H9 (cell line): ENCODE data around the gene CLEC16A. TPM values are rescaled to one million over a fixed set of nuclear protein-coding genes. Genes with fewer than 3 reads are reported as not detected.
A peak's percentile ranks its signal among the peaks of the same experiment; 100 is the strongest.

Experiments used
- DNase-seq: peaks from one replicate; pipeline ENCODE4 v3.0.0-alpha.2; 2017
- H2AFZ ChIP-seq: one replicate; pipeline ENCODE4 v1.6.1; 2013; ENCODE audit warnings: mild to moderate bottlenecking, low read length, control low read depth, moderate library complexity
- H2AK5ac ChIP-seq: 2 replicates; pipeline ENCODE4 v1.6.1; 2013; ENCODE audit warnings: low read length, control low read depth, mixed read lengths; ENCODE audit not compliant: insufficient read length
- H2BK120ac ChIP-seq: one replicate; pipeline ENCODE4 v1.6.1; 2013; ENCODE audit warnings: low read depth, mild to moderate bottlenecking, low read length, control low read depth, inconsistent platforms; ENCODE audit not compliant: poor library complexity, severe bottlenecking
- H2BK12ac ChIP-seq: 2 replicates; pipeline ENCODE4 v1.6.1; 2013; ENCODE audit warnings: low read length, control low read depth, mixed read lengths, low read depth; ENCODE audit not compliant: insufficient read length
- H2BK15ac ChIP-seq: 2 replicates; pipeline ENCODE4 v1.6.1; 2013; ENCODE audit warnings: low read depth, low read length, control low read depth
- H2BK20ac ChIP-seq: one replicate; pipeline ENCODE4 v1.6.1; 2013; ENCODE audit warnings: low read depth, mild to moderate bottlenecking, low read length, control low read depth, inconsistent platforms; ENCODE audit not compliant: poor library complexity, severe bottlenecking
- H2BK5ac ChIP-seq: 2 replicates; pipeline ENCODE4 v1.6.1; 2013; ENCODE audit warnings: low read length, control low read depth, mixed read lengths; ENCODE audit not compliant: insufficient read length
- H3K14ac ChIP-seq: 2 replicates; pipeline ENCODE4 v1.6.1; 2013; ENCODE audit warnings: low read length, control low read depth; ENCODE audit not compliant: insufficient read depth
- H3K18ac ChIP-seq: 2 replicates; pipeline ENCODE4 v1.6.1; 2013; ENCODE audit warnings: low read depth, mild to moderate bottlenecking, mixed read lengths, low read length, control low read depth; ENCODE audit not compliant: insufficient read length
- H3K23ac ChIP-seq: 2 replicates; pipeline ENCODE4 v1.6.1; 2013; ENCODE audit warnings: low read length, control low read depth, mixed read lengths, low read depth; ENCODE audit not compliant: insufficient read length
- H3K23me2 ChIP-seq: 2 replicates; pipeline ENCODE4 v1.6.1; 2013; ENCODE audit warnings: low read depth, mild to moderate bottlenecking, mixed read lengths, low read length, control low read depth; ENCODE audit not compliant: insufficient read length, poor library complexity, severe bottlenecking
- H3K27ac ChIP-seq: 2 replicates; pipeline ENCODE4 v1.5.1; 2013; ENCODE audit warnings: low read length, control low read depth, mixed read lengths, low read depth; ENCODE audit not compliant: insufficient read length
- H3K27me3 ChIP-seq: 2 replicates; pipeline ENCODE4 v1.6.1; 2013; ENCODE audit warnings: low read length, control low read depth, inconsistent platforms; ENCODE audit not compliant: insufficient read depth
- H3K4ac ChIP-seq: 2 replicates; pipeline ENCODE4 v1.6.1; 2013; ENCODE audit warnings: low read depth, mild to moderate bottlenecking, control low read depth, inconsistent platforms, low read length, moderate library complexity
- H3K4me1 ChIP-seq: 2 replicates; pipeline ENCODE4 v1.6.1; 2013; ENCODE audit warnings: low read length, control low read depth, inconsistent platforms; ENCODE audit not compliant: insufficient read depth
- H3K4me2 ChIP-seq: 2 replicates; pipeline ENCODE4 v1.6.1; 2013; ENCODE audit warnings: low read length, control low read depth, mixed read lengths; ENCODE audit not compliant: insufficient read length, insufficient read depth
- H3K56ac ChIP-seq: 2 replicates; pipeline ENCODE4 v1.6.1; 2013; ENCODE audit warnings: low read depth, mild to moderate bottlenecking, mixed read lengths, low read length, control low read depth; ENCODE audit not compliant: insufficient read length
- H3K79me1 ChIP-seq: 2 replicates; pipeline ENCODE4 v1.6.1; 2013; ENCODE audit warnings: low read depth, mild to moderate bottlenecking, moderate library complexity, low read length, control low read depth, inconsistent platforms; ENCODE audit not compliant: insufficient read depth, poor library complexity, severe bottlenecking
- H3K79me2 ChIP-seq: 2 replicates; pipeline ENCODE4 v1.6.1; 2013; ENCODE audit warnings: low read length, control low read depth, inconsistent platforms; ENCODE audit not compliant: insufficient read depth
- H3K9ac ChIP-seq: 2 replicates; pipeline ENCODE4 v1.6.1; 2013; ENCODE audit warnings: low read length, control low read depth, mixed read lengths; ENCODE audit not compliant: insufficient read length; ENCODE audit errors: extremely low read depth
- H3K9me3 ChIP-seq: one replicate; pipeline ENCODE4 v1.6.1; 2013; ENCODE audit warnings: low read depth, low read length, inconsistent platforms; ENCODE audit not compliant: control insufficient read depth
- H3T11ph ChIP-seq: one replicate; pipeline ENCODE4 v1.6.1; 2013; ENCODE audit warnings: mild to moderate bottlenecking, low read length, control low read depth, inconsistent platforms
- H4K20me1 ChIP-seq: one replicate; pipeline ENCODE4 v1.6.1; 2013; ENCODE audit not compliant: control insufficient read depth, insufficient read length, insufficient read depth
- H4K5ac ChIP-seq: 2 replicates; pipeline ENCODE4 v1.6.1; 2013; ENCODE audit warnings: low read depth, mild to moderate bottlenecking, mixed read lengths, low read length, control low read depth; ENCODE audit not compliant: insufficient read length
- H4K8ac ChIP-seq: replicated peaks from 2 replicates; pipeline ENCODE4 v1.6.1; 2013; ENCODE audit warnings: low read length, control low read depth, mixed read lengths, low read depth; ENCODE audit not compliant: insufficient read length
- H4K91ac ChIP-seq: 2 replicates; pipeline ENCODE4 v1.6.1; 2013; ENCODE audit warnings: low read depth, mild to moderate bottlenecking, moderate library complexity, mixed read lengths, low read length, control low read depth; ENCODE audit not compliant: insufficient read length
- H3K27ac Mint-ChIP-seq, 3 experiments: 2 replicates in 2 of 3; 3 replicates in 1 of 3; pipeline ENCODE4 v1.8.0; 2020 to 2021; ENCODE audit warnings: mixed read lengths in 3 of 3, mild to moderate bottlenecking in 1 of 3, moderate library complexity in 1 of 3
- H3K27me3 Mint-ChIP-seq: 2 replicates; pipeline ENCODE4 v1.8.0; 2021; ENCODE audit warnings: low read depth, mild to moderate bottlenecking, moderate library complexity, mixed read lengths
- H3K36me3 Mint-ChIP-seq, 3 experiments: 2 replicates in 2 of 3; 3 replicates in 1 of 3; pipeline ENCODE4 v1.8.0; 2020 to 2021; ENCODE audit warnings: low read depth in 3 of 3, mixed read lengths in 3 of 3; ENCODE audit not compliant: insufficient read depth in 1 of 3
- H3K4me1 Mint-ChIP-seq, 2 experiments: 2 replicates each; pipeline ENCODE4 v1.8.0; 2020; ENCODE audit warnings: mixed read lengths in 2 of 2
- H3K4me3 Mint-ChIP-seq, 2 experiments: 2 replicates in 1 of 2; 3 replicates in 1 of 2; pipeline ENCODE4 v1.8.0; 2020 to 2021; ENCODE audit warnings: mild to moderate bottlenecking in 2 of 2, mixed read lengths in 2 of 2, moderate library complexity in 1 of 2
- H3K9me3 Mint-ChIP-seq, 2 experiments: 2 replicates in 1 of 2; 3 replicates in 1 of 2; pipeline ENCODE4 v1.8.0; 2020; ENCODE audit warnings: mild to moderate bottlenecking in 2 of 2, mixed read lengths in 2 of 2, moderate library complexity in 1 of 2
- WGBS: extraction: QIAGEN DNeasy Blood & Tissue Kit; methylation state at CpG from one replicate; pipeline ENCODE4 v1.1.7; 2013; ENCODE audit warnings: missing lambda C conversion rate, low lambda C conversion rate, mixed read lengths; ENCODE audit not compliant: insufficient read length; ENCODE audit errors: extremely low coverage; 5-methylcytosine and 5-hydroxymethylcytosine counted together
- total RNA-seq: library from RNA; stranded (reverse); gene quantifications from 2 replicates; pipeline ENCODE4 v1.2.1, GENCODE V29; 2021
- TF ChIP-seq, protein P1 (sequence below): fragments of 200-600 bp; sonication (generic); conservative IDR thresholded peaks from 3 replicates; pipeline ENCODE4 v1.8.0; 2021; ENCODE audit warnings: antibody characterized with exemption, mild to moderate bottlenecking

The CLEC16A gene
- total RNA-seq, 1 experiment from 2014 or later = 15.2 TPM

DNA sequence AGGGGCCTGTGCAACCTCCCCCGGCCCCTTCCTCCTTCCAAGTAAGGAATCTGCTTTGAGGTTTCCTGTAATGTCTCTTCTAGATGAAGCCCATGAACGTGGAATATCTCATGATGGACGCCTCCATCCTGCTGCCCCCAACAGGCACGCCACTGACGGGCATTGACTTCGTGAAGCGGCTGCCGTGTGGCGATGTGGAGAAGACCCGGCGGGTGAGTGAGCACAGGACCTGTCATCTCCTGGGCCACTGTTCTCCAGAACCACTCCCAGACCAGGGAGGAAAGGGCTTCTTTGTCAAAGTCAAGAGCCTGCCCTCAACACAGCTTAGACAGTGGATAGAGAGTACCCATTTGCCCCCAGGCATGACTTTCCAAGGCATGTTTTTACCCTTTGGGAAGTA, 107.1 kb downstream of the CLEC16A start:
- Histone ChIP-seq H3K9ac (no peak overlapping the region), H4K91ac (no peak overlapping the region), H2BK20ac (no peak overlapping the region), H3K56ac (no peak overlapping the region), H3K9me3 (no peaks in the 10 kb centered on the region), H3T11ph (no peak overlapping the region), H3K23ac (no peak overlapping the region), H2AK5ac (no peak overlapping the region), H3K4me1 (no peaks in the 10 kb centered on the region), H4K8ac (no peak overlapping the region), H4K20me1 (no peaks in the 10 kb centered on the region), H4K5ac (no peak overlapping the region), H3K79me1 (no peaks in the 10 kb centered on the region), H3K27ac (no peak overlapping the region), H2BK15ac (no peak overlapping the region), H2AFZ (no peak overlapping the region), H3K4me2 (no peak overlapping the region), H2BK12ac (no peak overlapping the region), H2BK5ac (no peak overlapping the region), H3K27me3 (no peaks in the 10 kb centered on the region), H3K18ac (no peak overlapping the region), H3K23me2 (no peaks in the 10 kb centered on the region), H3K79me2 (no peaks in the 10 kb centered on the region), H2BK120ac (no peak overlapping the region), H3K4ac (no peak overlapping the region), H3K14ac (no peak overlapping the region)
- Mint-ChIP-seq H3K4me1 (peaks cover 22 to 26% of the 10 kb centered on the region in 2 experiments), H3K27ac (peak overlapping the region in 1 of 3 experiments; percentile 83; a peak in 3 of 7 replicates), H3K4me3 (no peak overlapping the region), H3K36me3 (peaks cover 0 to 9% (median 4%) of the 10 kb centered on the region in 3 experiments; a peak in 2 of 7 replicates), H3K27me3 (no peaks in the 10 kb centered on the region), H3K9me3 (no peaks in the 10 kb centered on the region)
- WGBS = no CpG with 5 or more reads among the region's 11 CpGs
- TF ChIP-seq, protein P1, sequence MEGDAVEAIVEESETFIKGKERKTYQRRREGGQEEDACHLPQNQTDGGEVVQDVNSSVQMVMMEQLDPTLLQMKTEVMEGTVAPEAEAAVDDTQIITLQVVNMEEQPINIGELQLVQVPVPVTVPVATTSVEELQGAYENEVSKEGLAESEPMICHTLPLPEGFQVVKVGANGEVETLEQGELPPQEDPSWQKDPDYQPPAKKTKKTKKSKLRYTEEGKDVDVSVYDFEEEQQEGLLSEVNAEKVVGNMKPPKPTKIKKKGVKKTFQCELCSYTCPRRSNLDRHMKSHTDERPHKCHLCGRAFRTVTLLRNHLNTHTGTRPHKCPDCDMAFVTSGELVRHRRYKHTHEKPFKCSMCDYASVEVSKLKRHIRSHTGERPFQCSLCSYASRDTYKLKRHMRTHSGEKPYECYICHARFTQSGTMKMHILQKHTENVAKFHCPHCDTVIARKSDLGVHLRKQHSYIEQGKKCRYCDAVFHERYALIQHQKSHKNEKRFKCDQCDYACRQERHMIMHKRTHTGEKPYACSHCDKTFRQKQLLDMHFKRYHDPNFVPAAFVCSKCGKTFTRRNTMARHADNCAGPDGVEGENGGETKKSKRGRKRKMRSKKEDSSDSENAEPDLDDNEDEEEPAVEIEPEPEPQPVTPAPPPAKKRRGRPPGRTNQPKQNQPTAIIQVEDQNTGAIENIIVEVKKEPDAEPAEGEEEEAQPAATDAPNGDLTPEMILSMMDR = no peak
- no peak for DNase-seq
